Stimulated activated CD8-positive, alpha-beta memory T cell treated with anti-CD3 and anti-CD28 coated beads, Interleukin-2, amount 100 ng/mL, for 1 hour (primary cell): ENCODE data around the gene PCED1B.
"Not testable (repeated sequence)": the region's sequence is repeated elsewhere in the genome, so short reads cannot be mapped to it uniquely, and the experiment has no call there.

Source experiments
- DNase-seq, 2 donors: peaks; one replicate each; pipeline ENCODE4 v3.0.0-alpha.2; 2020; ENCODE audit warnings: low read depth in 2 of 2

Gene PCED1B

GRCh38 chr12:47164724-47165439 is 85.5 kb downstream of the PCED1B start:
- DNase-seq = no peak

GRCh38 chr12:47165934-47166333 is 86.5 kb downstream of the PCED1B start:
- no peak for DNase-seq

GRCh38 chr12:47166365-47166764 is 86.9 kb downstream of the PCED1B start:
- no peak for DNase-seq

- not testable (repeated sequence) for DNase-seq
These were observed 90.9 kb downstream of the PCED1B start for GRCh38 chr12:47170281-47170680.

GRCh38 chr12:47178014-47178413 is 98.6 kb downstream of the PCED1B start:
- no peak for DNase-seq

GRCh38 chr12:47182164-47182938 is 102.9 kb downstream of the PCED1B start:
- not testable (repeated sequence) for DNase-seq

- no peak for DNase-seq
These were observed 104.8 kb downstream of the PCED1B start for GRCh38 chr12:47184229-47184628.

- DNase-seq = no peak
These were observed 105.4 kb downstream of the PCED1B start for GRCh38 chr12:47184813-47185212.

- DNase-seq = no peak
These were observed 106.8 kb downstream of the PCED1B start for GRCh38 chr12:47186246-47186645.

- no peak for DNase-seq
These were observed 109.4 kb downstream of the PCED1B start for GRCh38 chr12:47188576-47189441.

GRCh38 chr12:47189728-47190127 is 110.3 kb downstream of the PCED1B start:
- no peak for DNase-seq

- DNase-seq = no peak
These were observed 110.9 kb downstream of the PCED1B start for GRCh38 chr12:47190271-47190750.

GRCh38 chr12:47190905-47191304 is 111.5 kb downstream of the PCED1B start:
- DNase-seq = no peak

- no peak for DNase-seq
These were observed 112.6 kb downstream of the PCED1B start for GRCh38 chr12:47192051-47192450.

- DNase-seq = no peak
These were observed 113.6 kb downstream of the PCED1B start for GRCh38 chr12:47193066-47193465.

- DNase-seq = no peak
These were observed 115.1 kb downstream of the PCED1B start for GRCh38 chr12:47194501-47194900.

GRCh38 chr12:47200446-47200845 is 121.0 kb downstream of the PCED1B start:
- DNase-seq = no peak

- not testable (repeated sequence) for DNase-seq
These were observed 121.8 kb downstream of the PCED1B start for GRCh38 chr12:47201190-47201589.

- no peak for DNase-seq
These were observed 122.8 kb downstream of the PCED1B start for GRCh38 chr12:47202176-47202575.

- no peak for DNase-seq
These were observed 126.4 kb downstream of the PCED1B start for GRCh38 chr12:47205532-47206449.
